IPS DF 6.9 (cell line): ENCODE data around the gene KIZ.
A peak's percentile ranks its signal among the peaks of the same experiment; 100 is the strongest.

Experiments
- DNase-seq: peaks from one replicate; pipeline ENCODE4 v3.0.0-alpha.2; 2013; ENCODE audit warnings: low read depth, low spot score
- H3K27ac ChIP-seq: one replicate; pipeline ENCODE4 v1.5.1; 2013; ENCODE audit warnings: low read length, control low read depth
- H3K27me3 ChIP-seq: 2 replicates; pipeline ENCODE4 v1.6.1; 2013; ENCODE audit warnings: mild to moderate bottlenecking, low read length; ENCODE audit not compliant: control insufficient read depth, insufficient read depth
- H3K36me3 ChIP-seq: 2 replicates; pipeline ENCODE4 v1.6.1; 2013; ENCODE audit warnings: low read length; ENCODE audit not compliant: control insufficient read depth, insufficient read depth
- H3K4me1 ChIP-seq: 2 replicates; pipeline ENCODE4 v1.6.1; 2013; ENCODE audit warnings: low read length; ENCODE audit not compliant: control insufficient read depth, insufficient read depth
- H3K4me3 ChIP-seq: 2 replicates; pipeline ENCODE4 v1.5.1; 2013; ENCODE audit warnings: mild to moderate bottlenecking, low read length
- H3K9me3 ChIP-seq: 2 replicates; pipeline ENCODE4 v1.6.1; 2013; ENCODE audit warnings: low read length, inconsistent platforms; ENCODE audit not compliant: control insufficient read depth, insufficient read depth
- WGBS: extraction: QIAGEN DNeasy Blood & Tissue Kit; methylation state at CpG from one replicate; pipeline ENCODE4 v1.1.7; 2013; ENCODE audit warnings: mixed read lengths, missing lambda C conversion rate; ENCODE audit not compliant: insufficient read length, insufficient coverage; 5-methylcytosine and 5-hydroxymethylcytosine counted together

Gene KIZ

DNA sequence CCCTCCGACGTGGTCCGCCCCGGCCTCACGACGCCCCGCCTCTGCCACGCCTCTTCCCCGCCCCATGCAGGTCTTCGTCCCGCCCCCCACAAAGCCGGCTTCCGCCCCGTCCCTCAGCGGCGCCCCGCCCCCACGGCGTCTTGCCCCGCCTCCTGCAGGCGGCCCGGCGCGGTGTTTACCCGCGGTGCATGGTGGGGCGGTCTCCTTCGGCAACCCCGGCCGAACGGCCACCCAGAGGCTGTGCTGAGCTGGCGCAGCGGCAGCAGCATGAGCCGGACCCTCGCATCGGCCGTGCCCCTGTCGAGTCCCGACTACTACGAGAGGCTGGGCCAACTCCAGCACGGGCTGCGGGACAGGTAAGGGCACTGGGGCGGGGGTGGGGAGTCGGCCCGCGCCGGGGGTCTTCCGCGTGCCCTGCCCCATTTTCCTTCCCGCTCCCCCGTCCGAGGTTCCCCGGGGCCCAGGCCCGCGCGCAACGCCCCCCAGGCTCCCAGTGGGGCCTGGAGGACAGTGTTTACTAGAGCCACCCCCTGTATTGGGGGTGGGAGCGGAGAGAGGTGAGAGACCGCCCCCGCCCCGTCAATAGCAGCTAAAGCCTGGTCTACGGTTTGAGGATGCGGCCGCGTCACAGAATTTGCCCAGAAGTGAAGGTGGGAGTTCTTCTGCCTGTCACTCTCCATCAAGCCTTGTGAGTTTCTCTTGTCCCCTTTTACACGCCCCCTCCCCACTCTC lies at the start of gene KIZ:
TSS of gene KIZ (plus strand) at position 234 of the 732 bp plus-strand sequence. CDS start at position 268, 34 bp downstream.
- Histone ChIP-seq H3K9me3 (no peaks in the 10 kb centered on the region), H3K27me3 (no peaks in the 10 kb centered on the region), H3K27ac (no peak within 1 kb of the TSS), H3K4me3 (peak within 1 kb of the TSS; percentile 70; the same call in 1 of the 2 replicates), H3K36me3 (no peaks in the 10 kb centered on the region), H3K4me1 (0 out of 2 replicates have a peak, but pooled peaks cover 1% of the 10 kb centered on the region)
- WGBS: no CpG with 5 or more reads among the region's 66 CpGs
- peak; percentile 84 for DNase-seq

DNA sequence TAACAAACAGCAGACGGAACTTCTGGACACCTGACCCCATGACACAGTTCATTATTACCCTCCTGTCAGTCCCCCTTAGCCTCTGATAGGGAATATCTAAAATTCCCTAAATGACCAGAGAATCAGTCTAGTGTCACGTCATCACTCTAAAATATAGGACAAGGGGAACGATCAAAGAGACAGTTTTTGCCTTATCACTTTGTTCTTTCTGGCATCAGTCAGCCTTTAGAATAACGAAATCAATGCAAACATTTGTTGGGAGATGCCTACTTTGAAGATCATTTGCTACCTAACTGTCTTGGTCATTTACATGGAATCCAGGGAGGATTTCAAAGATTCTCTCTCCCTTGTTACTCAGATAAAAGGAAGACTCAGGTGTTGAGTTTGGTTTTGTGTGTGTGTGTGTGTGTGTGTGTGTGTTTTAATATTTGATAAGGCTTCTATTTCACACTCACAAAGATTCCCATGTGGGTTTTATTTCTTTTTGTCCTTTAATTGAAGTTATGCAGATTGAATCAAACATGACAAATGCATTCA lies 48.0 kb upstream of the KIZ start:
- Histone ChIP-seq H3K27me3 (no peaks in the 10 kb centered on the region), H3K4me1 (no peaks in the 10 kb centered on the region), H3K27ac (no peak overlapping the region), H3K9me3 (no peaks in the 10 kb centered on the region), H3K4me3 (no peak overlapping the region), H3K36me3 (no peaks in the 10 kb centered on the region)
- no CpG with 5 or more reads among the region's 4 CpGs for WGBS
- DNase-seq: no peak

DNA sequence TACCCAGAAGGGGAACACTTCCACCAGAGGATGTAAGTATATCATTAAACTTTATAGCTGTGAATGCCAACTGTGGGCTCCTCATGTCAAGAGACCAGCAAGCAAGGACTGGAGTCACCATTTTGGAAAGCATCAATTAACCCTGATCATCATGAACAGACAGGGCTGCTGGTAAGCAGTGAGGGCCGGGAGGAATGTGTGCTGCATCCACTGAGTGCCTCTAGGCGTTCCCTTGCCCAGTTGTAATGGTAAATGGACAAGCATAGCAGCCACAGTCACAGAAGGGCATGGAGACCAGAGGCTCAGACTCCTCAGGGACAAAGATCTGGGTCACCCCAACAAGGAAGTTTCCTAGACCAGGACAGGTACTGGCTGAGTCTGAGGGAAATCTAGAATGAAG lies 43.3 kb upstream of the KIZ start:
- H3K27me3 ChIP-seq: no peaks in the 10 kb centered on the region; the same call in 1 of the 2 replicates
- WGBS: no CpG with 5 or more reads among the region's 2 CpGs
- no peaks in the 10 kb centered on the region for H3K4me1 ChIP-seq
- no peak overlapping the region for H3K4me3 ChIP-seq
- DNase-seq: no peak
- H3K9me3 ChIP-seq: no peaks in the 10 kb centered on the region
- no peak overlapping the region for H3K27ac ChIP-seq
- H3K36me3 ChIP-seq: no peaks in the 10 kb centered on the region

GRCh38 chr20:21083825-21084325 lies 42.0 kb upstream of the KIZ start:
- H3K27me3 ChIP-seq: no peaks in the 10 kb centered on the region; the same call in 1 of the 2 replicates
- H3K36me3 ChIP-seq: no peaks in the 10 kb centered on the region
- no peaks in the 10 kb centered on the region for H3K4me1 ChIP-seq
- no peak overlapping the region for H3K27ac ChIP-seq
- no peaks in the 10 kb centered on the region for H3K9me3 ChIP-seq
- DNase-seq: no peak
- H3K4me3 ChIP-seq: no peak overlapping the region
- no CpG with 5 or more reads among the region's 2 CpGs for WGBS

GRCh38 chr20:21087862-21088540 lies 37.9 kb upstream of the KIZ start:
- no peak for DNase-seq
- H3K27ac ChIP-seq: no peak overlapping the region
- no peaks in the 10 kb centered on the region; the same call in 1 of the 2 replicates for H3K27me3 ChIP-seq
- no CpG with 5 or more reads among the region's 9 CpGs for WGBS
- peaks cover 4% of the 10 kb centered on the region for H3K4me1 ChIP-seq
- no peak overlapping the region for H3K4me3 ChIP-seq
- no peaks in the 10 kb centered on the region for H3K9me3 ChIP-seq
- H3K36me3 ChIP-seq: no peaks in the 10 kb centered on the region

- Histone ChIP-seq H3K27me3 (no peaks in the 10 kb centered on the region; the same call in 1 of the 2 replicates), H3K9me3 (no peaks in the 10 kb centered on the region), H3K4me3 (no peak overlapping the region), H3K4me1 (peaks cover 4% of the 10 kb centered on the region), H3K36me3 (no peaks in the 10 kb centered on the region), H3K27ac (no peak overlapping the region)
- no CpG with 5 or more reads among the region's 8 CpGs for WGBS
- no peak for DNase-seq
Observed at GRCh38 chr20:21089391-21089790, 36.5 kb upstream of the KIZ start.

DNA sequence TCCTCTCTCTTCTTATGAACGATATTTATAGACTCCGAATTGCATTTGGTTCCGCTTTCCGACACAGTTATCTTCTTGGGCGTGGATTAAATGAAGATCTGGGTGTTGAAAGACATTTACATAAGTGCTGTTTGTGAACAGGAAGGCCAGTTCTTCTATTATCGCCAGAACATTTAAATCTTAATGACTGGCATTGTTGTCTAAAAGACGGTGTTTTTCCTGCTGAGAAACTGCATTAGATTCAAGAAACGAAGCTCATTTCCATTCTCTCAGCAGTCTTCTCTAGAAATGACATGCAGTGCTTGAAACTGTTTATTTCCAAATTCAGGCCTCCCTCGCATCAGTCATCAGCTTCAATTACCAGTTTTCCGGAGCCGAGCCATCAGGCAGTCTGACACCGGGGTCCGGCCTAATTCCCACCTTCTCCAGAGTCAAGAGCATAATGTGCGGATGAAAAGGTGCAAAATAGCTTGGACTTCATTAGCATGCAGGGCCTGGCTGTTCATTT lies 35.7 kb upstream of the KIZ start:
- Histone ChIP-seq H3K4me1 (peaks cover 4% of the 10 kb centered on the region), H3K9me3 (no peaks in the 10 kb centered on the region), H3K27me3 (no peaks in the 10 kb centered on the region), H3K36me3 (no peaks in the 10 kb centered on the region), H3K4me3 (no peak overlapping the region), H3K27ac (no peak overlapping the region)
- WGBS: no CpG with 5 or more reads among the region's 14 CpGs
- DNase-seq: no peak

- Histone ChIP-seq H3K27ac (no peak overlapping the region), H3K36me3 (no peaks in the 10 kb centered on the region), H3K4me1 (peaks cover 4% of the 10 kb centered on the region), H3K27me3 (no peaks in the 10 kb centered on the region), H3K9me3 (no peaks in the 10 kb centered on the region), H3K4me3 (no peak overlapping the region)
- DNase-seq: no peak
- no CpG with 5 or more reads among the region's 11 CpGs for WGBS
Observed at GRCh38 chr20:21090721-21091120, 35.2 kb upstream of the KIZ start.

GRCh38 chr20:21092806-21093205 lies 33.1 kb upstream of the KIZ start:
- no peak for DNase-seq
- WGBS: no CpG with 5 or more reads among the region's 3 CpGs
- Histone ChIP-seq H3K4me3 (no peak overlapping the region), H3K27ac (no peak overlapping the region), H3K27me3 (no peaks in the 10 kb centered on the region; the same call in 1 of the 2 replicates), H3K9me3 (no peaks in the 10 kb centered on the region), H3K36me3 (no peaks in the 10 kb centered on the region), H3K4me1 (peaks cover 4% of the 10 kb centered on the region)

DNA sequence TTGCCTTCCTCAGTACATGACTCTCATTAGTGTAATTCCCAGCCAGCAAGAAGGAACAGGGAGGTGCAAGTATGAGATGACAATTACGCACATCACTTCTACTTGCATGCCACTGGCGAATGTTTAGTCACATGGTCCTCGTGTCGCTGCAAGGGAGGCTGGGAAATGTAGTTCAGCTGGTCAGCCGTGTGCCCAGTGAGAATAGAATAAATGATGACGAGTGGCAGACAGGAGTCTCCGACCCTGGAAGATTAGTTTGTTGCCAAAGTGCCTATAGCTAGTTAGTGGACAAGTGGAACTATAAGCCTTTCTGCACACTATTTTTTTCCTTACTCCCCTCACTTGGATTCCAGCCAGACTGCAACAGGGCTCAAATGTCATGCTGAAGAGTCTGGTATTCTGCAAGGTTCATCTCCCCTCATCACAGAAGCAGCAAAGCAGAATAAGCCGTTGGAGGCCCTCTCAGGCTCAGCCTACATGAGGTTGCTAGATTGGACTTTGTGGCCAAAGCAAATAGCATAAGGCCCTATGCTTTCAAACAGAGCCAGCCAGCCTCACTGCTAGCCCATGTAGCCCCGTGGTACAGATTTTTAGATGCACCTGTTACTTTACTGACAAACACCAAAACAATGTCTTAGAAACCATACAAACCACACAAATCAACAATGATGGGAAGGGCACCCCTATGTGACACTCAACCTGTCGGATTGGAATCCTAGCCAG lies 29.4 kb upstream of the KIZ start:
- Histone ChIP-seq H3K4me3 (no peak overlapping the region), H3K9me3 (no peaks in the 10 kb centered on the region), H3K4me1 (no peaks in the 10 kb centered on the region), H3K36me3 (no peaks in the 10 kb centered on the region), H3K27ac (no peak overlapping the region), H3K27me3 (peaks cover 13% of the 10 kb centered on the region)
- no CpG with 5 or more reads among the region's 10 CpGs for WGBS
- DNase-seq: no peak
